ENCODE data around the gene TBX18.
A peak's percentile ranks its signal among the peaks of the same experiment; 100 is the strongest.

The TBX18 gene

DNA sequence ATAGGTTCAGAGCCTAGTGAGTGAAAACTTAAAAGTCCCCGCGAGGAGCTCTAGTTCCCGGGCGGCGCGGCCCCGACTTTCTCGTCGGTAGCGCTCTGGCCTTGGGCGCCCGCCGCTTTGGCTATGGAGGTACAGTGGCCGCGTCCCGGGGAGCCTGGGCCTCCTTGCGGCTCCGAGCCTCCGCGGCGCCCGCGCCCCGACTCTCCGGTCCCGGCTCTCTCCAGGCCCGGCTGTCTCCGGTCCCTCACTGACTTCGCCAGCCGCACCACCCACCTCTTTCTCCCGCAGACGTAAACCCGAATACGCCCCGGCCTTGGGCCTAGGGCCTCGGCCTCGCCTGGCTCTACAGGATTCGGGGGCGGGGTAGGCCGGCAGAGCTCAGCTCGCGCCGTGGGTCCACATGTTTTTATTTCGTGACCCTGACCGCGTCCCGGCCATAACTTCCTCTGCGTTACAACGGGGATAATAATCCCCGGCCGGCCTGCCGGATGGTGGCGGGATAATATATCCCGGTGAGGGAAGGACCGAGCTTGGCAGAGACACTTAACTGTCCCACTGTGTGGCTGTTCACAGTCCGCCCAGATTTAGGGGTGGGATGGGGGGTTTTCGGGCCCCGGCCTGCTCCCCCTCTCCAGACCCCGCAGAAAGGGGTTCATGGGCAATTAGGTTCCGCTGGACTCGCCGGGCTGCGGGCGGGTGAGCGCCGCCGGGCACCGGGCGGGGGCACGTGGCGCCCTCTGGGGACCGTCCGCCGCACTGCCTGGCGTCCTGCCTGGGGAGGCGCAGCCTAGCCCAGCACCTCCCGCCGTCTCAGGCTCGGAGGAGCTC is 10.0 kb upstream of the TBX18 start:
- Histone ChIP-seq H3K4me1 (no peaks in the 10 kb centered on the region), H3K9me3 (ENCODE audit: control insufficient read depth, low read length) (no peaks in the 10 kb centered on the region), H3K79me2 (no peaks in the 10 kb centered on the region), H3K27ac (no peak overlapping the region), H3K4me3 (ENCODE audit: low read depth, low read length) (peak overlapping the region; percentile 13), H3K9ac (no peak overlapping the region), H2AFZ (no peak overlapping the region), H3K27me3 (ENCODE audit: control insufficient read depth, insufficient read depth, low read length) (peaks cover 22% of the 10 kb centered on the region), H3K36me3 (ENCODE audit: control insufficient read depth, insufficient read depth, low read length) (no peaks in the 10 kb centered on the region), H3K4me2 (ENCODE audit: low read length) (peak overlapping the region; percentile 49)
- TF ChIP-seq, protein P1, sequence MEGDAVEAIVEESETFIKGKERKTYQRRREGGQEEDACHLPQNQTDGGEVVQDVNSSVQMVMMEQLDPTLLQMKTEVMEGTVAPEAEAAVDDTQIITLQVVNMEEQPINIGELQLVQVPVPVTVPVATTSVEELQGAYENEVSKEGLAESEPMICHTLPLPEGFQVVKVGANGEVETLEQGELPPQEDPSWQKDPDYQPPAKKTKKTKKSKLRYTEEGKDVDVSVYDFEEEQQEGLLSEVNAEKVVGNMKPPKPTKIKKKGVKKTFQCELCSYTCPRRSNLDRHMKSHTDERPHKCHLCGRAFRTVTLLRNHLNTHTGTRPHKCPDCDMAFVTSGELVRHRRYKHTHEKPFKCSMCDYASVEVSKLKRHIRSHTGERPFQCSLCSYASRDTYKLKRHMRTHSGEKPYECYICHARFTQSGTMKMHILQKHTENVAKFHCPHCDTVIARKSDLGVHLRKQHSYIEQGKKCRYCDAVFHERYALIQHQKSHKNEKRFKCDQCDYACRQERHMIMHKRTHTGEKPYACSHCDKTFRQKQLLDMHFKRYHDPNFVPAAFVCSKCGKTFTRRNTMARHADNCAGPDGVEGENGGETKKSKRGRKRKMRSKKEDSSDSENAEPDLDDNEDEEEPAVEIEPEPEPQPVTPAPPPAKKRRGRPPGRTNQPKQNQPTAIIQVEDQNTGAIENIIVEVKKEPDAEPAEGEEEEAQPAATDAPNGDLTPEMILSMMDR (IDR thresholded peaks at IDR 0.05): no peak

DNA sequence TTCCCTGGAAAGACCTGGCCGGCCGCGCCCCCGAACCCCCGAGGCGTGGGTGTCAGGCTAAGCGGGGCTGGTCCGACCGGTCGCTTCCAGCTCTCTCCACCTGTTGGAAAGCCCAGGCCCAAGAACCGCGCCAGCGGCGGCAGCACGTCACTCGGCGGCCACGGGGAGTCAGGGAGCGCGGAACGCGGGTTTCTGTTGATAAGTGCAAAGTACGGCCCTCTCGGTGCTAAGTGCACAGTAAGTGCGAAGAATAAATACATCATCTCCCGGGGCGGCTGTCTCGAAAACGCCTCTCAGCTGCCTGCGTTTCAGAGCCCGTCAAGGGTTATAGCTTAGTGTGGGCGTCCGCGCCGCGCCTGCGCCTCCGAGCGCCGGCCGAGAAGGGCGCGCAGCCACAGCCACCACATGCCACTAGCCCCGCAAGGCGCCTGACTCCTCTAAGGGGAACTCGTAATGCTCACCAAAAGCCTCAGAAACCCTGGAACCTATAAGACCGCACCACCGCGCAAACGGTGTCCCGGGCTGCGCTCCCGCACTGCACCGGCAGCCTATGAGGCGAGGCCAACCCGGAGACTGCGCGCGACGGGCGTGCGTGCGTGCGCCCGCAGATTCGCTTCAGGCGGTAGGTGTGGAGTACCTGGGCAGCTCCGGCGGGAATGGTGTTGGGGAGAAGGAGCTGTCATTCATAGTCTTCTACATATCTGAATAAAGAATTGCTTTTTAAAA is 9.2 kb upstream of the TBX18 start:
- H3K27ac ChIP-seq: no peak overlapping the region

DNA sequence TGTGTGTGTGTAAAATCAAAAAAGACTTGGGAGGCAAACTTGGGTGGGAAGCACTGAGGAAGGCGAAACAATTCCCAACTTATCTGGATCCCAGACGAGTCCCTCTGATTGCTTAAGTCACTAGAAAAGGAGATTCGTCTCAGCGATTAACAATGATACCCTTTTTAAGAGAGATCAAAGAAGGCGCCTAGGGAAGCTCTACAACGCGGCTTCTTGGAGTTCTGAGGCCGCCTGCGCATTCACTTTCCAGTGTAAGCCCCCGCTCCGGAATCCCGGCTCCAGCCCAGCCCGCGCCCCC is 8.7 kb upstream of the TBX18 start:
- H3K27me3 ChIP-seq (ENCODE audit: control insufficient read depth, insufficient read depth, low read length): peaks cover 22% of the 10 kb centered on the region
- no peak overlapping the region for H3K4me3 ChIP-seq (ENCODE audit: low read depth, low read length)

More for the DNA sequence above, 9.2 kb upstream of the TBX18 start:
- H3K9me3 ChIP-seq (ENCODE audit: control insufficient read depth, low read length): no peaks in the 10 kb centered on the region
- no peaks in the 10 kb centered on the region for H3K4me1 ChIP-seq
- peak overlapping the region; percentile 49 for H3K4me2 ChIP-seq (ENCODE audit: low read length)
- TF ChIP-seq, protein P1 (IDR thresholded peaks at IDR 0.05): no peak
- no peaks in the 10 kb centered on the region for H3K36me3 ChIP-seq (ENCODE audit: control insufficient read depth, insufficient read depth, low read length)
- H3K79me2 ChIP-seq: no peaks in the 10 kb centered on the region
- peaks cover 22% of the 10 kb centered on the region for H3K27me3 ChIP-seq (ENCODE audit: control insufficient read depth, insufficient read depth, low read length)
- no peak overlapping the region for H3K9ac ChIP-seq
- H2AFZ ChIP-seq: no peak overlapping the region
- H3K4me3 ChIP-seq (ENCODE audit: low read depth, low read length): peak overlapping the region; percentile 13

DNA sequence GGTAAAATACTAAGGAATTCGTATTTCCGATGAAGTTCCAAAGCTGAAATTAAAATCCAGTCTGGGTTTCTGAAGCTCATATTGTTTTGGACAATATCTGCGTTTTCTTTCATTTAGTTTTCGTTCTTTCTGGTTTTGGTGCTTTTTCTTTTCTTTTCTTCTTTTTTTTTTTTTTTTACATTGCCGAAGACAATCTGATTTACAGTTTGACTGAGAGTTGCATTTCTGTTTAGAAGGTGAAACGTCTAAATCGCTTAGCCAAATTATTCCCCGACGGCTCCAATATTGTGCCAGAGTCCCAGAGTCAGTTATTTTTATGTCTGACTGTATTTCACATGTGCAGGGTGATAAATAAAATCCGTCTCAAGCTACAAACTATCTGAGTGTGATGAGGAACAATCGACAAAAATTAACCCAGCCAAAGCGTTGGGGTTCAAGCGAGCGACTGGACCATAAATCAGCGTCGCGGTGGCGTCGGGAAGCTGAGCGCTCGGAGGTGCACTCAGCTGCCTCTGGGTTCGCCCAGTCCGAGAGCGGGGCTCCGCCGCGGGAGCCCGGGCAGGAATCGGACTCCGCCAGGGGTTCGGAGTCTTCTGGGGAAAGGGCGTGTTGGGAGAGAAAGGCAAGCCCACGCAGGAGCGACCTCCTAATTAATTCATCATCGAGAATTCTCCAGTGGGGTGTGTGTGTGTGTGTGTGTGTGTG is 8.2 kb upstream of the TBX18 start:
- Histone ChIP-seq H3K27ac (no peak overlapping the region), H3K4me3 (ENCODE audit: low read depth, low read length) (no peak overlapping the region), H3K9ac (no peak overlapping the region), H3K27me3 (ENCODE audit: control insufficient read depth, insufficient read depth, low read length) (peaks cover 22% of the 10 kb centered on the region), H2AFZ (no peak overlapping the region), H3K36me3 (ENCODE audit: control insufficient read depth, insufficient read depth, low read length) (no peaks in the 10 kb centered on the region), H3K4me2 (ENCODE audit: low read length) (no peak overlapping the region), H3K4me1 (no peaks in the 10 kb centered on the region), H3K79me2 (no peaks in the 10 kb centered on the region), H3K9me3 (ENCODE audit: control insufficient read depth, low read length) (no peaks in the 10 kb centered on the region)
- TF ChIP-seq, protein P1 (IDR thresholded peaks at IDR 0.05): no peak

More for the DNA sequence above, 8.7 kb upstream of the TBX18 start:
- Histone ChIP-seq H3K9ac (no peak overlapping the region), H3K36me3 (ENCODE audit: control insufficient read depth, insufficient read depth, low read length) (no peaks in the 10 kb centered on the region), H3K4me1 (no peaks in the 10 kb centered on the region), H3K9me3 (ENCODE audit: control insufficient read depth, low read length) (no peaks in the 10 kb centered on the region), H3K79me2 (no peaks in the 10 kb centered on the region), H3K4me2 (ENCODE audit: low read length) (no peak overlapping the region), H3K27ac (no peak overlapping the region), H2AFZ (no peak overlapping the region)
- TF ChIP-seq, protein P1 (IDR thresholded peaks at IDR 0.05): no peak
